ENCODE data around the gene MAN1B1.

DNA sequence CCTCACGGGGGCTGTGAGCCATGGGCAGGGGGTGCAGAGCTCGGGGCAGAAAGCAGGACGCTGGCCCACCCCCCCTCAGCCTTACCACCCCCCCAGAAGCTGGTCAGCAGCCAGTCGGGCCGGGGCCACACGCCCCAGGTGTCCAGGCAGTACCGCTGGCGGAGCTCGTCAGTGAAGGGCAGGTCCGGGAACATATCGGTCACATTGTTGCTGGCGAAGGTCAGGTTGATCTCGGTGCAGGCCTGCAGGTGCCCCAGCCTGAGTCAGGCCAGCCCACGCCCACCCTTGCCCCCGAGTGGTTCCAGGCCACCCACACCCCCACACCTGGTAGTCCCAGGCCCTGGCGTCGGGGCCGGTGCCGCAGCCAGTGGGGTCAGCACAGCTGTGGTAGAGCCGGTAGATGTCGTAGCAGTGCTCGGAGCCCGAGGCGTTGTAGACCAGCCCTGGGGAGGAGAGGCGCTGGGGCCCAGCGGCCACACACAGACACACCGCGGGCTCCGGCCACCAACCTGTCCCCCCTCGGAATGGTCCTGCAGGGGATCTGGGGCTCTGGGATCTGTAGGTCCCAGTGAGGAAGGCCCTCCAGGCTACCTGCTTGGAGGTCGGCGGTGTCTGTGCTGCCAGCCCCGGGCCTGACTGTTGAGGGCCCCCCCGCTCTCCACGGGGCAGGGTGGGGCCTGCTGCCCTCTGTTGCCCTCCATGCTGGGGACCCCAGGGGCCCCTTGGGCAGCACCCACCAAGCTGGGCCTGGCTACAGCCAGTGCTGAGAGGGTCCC lies 25.2 kb downstream of the MAN1B1 start:
- TF ChIP-seq, protein P1, sequence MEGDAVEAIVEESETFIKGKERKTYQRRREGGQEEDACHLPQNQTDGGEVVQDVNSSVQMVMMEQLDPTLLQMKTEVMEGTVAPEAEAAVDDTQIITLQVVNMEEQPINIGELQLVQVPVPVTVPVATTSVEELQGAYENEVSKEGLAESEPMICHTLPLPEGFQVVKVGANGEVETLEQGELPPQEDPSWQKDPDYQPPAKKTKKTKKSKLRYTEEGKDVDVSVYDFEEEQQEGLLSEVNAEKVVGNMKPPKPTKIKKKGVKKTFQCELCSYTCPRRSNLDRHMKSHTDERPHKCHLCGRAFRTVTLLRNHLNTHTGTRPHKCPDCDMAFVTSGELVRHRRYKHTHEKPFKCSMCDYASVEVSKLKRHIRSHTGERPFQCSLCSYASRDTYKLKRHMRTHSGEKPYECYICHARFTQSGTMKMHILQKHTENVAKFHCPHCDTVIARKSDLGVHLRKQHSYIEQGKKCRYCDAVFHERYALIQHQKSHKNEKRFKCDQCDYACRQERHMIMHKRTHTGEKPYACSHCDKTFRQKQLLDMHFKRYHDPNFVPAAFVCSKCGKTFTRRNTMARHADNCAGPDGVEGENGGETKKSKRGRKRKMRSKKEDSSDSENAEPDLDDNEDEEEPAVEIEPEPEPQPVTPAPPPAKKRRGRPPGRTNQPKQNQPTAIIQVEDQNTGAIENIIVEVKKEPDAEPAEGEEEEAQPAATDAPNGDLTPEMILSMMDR (IDR thresholded peaks at IDR 0.05; ENCODE audit: insufficient read depth, low read length), result no peak
- no peak for TF ChIP-seq POLR2AphosphoS5 (IDR thresholded peaks at IDR 0.05; ENCODE audit: low read depth)
